Fibroblast of lung (primary cell): ENCODE data around the gene CAMSAP3. TPM values are rescaled to one million over a fixed set of nuclear protein-coding genes. Genes with fewer than 3 reads are reported as not detected.
"Not testable (repeated sequence)": the region's sequence is repeated elsewhere in the genome, so short reads cannot be mapped to it uniquely, and the experiment has no call there.

Source experiments
- DNase-seq, 2 donors: peaks; one replicate each; pipeline versions ENCODE4 v3.0.0 to v3.0.0-alpha.2; 2010; ENCODE audit warnings: low read depth in 2 of 2
- H2AFZ ChIP-seq: 2 replicates; pipeline ENCODE4 v1.5.1; 2012; ENCODE audit warnings: low read length, control low read depth, inconsistent platforms
- H3K27ac ChIP-seq: 2 replicates; pipeline ENCODE4 v1.5.1; 2011; ENCODE audit warnings: low read length, control low read depth; ENCODE audit not compliant: insufficient read depth
- H3K27me3 ChIP-seq: 2 replicates; pipeline ENCODE4 v1.5.1; 2011; ENCODE audit warnings: mild to moderate bottlenecking, low read length; ENCODE audit not compliant: control insufficient read depth, insufficient read depth
- H3K36me3 ChIP-seq: 2 replicates; pipeline ENCODE4 v1.5.1; 2011; ENCODE audit warnings: low read length; ENCODE audit not compliant: control insufficient read depth, insufficient read depth
- H3K4me1 ChIP-seq: 2 replicates; pipeline ENCODE4 v1.5.1; 2011; ENCODE audit warnings: low read length; ENCODE audit not compliant: control insufficient read depth, insufficient read depth; ENCODE audit errors: extremely low read depth
- H3K4me2 ChIP-seq: 2 replicates; pipeline ENCODE4 v1.5.1; 2011; ENCODE audit warnings: low read length, control low read depth; ENCODE audit not compliant: insufficient read depth; ENCODE audit errors: extremely low read depth
- H3K4me3 ChIP-seq, 4 experiments: fragments of 200-600 bp in 1 of 4; sonication (generic) in 1 of 4; replicated peaks in 1 of 4; 2 replicates each; pipeline ENCODE4 v1.5.1; 2011 to 2016; ENCODE audit warnings: low read length in 4 of 4, low read depth in 3 of 4, mild to moderate bottlenecking in 3 of 4, control low read depth in 2 of 4, inconsistent platforms in 1 of 4, mixed read lengths in 1 of 4; ENCODE audit not compliant: insufficient read depth in 1 of 4; ENCODE audit errors: control extremely low read depth in 1 of 4
- H3K79me2 ChIP-seq: 2 replicates; pipeline ENCODE4 v1.5.1; 2012; ENCODE audit warnings: mild to moderate bottlenecking, low read length, inconsistent platforms; ENCODE audit not compliant: control insufficient read depth, insufficient read depth
- H3K9ac ChIP-seq: 2 replicates; pipeline ENCODE4 v1.5.1; 2011; ENCODE audit warnings: mild to moderate bottlenecking, low read length, control low read depth; ENCODE audit not compliant: insufficient read depth
- H3K9me3 ChIP-seq: 2 replicates; pipeline ENCODE4 v1.5.1; 2012; ENCODE audit warnings: low read depth, low read length; ENCODE audit not compliant: control insufficient read depth, insufficient read depth
- H4K20me1 ChIP-seq: 2 replicates; pipeline ENCODE4 v1.5.1; 2011; ENCODE audit warnings: low read length; ENCODE audit not compliant: control insufficient read depth, insufficient read depth; ENCODE audit errors: extremely low read depth
- CTCF ChIP-seq, 2 donors: IDR thresholded peaks in 1 of 2; conservative IDR thresholded peaks in 1 of 2; 1 replicate in 1 of 2; 2 replicates in 1 of 2; pipeline ENCODE4 v1.5.1; 2011 to 2012; ENCODE audit warnings: low read length in 2 of 2, control low read depth in 1 of 2, inconsistent platforms in 1 of 2, low read depth in 1 of 2, mild to moderate bottlenecking in 1 of 2
- EZH2 ChIP-seq: IDR thresholded peaks from 2 replicates; pipeline ENCODE4 v1.5.1; 2012; ENCODE audit warnings: low read length, control low read depth, mild to moderate bottlenecking; ENCODE audit errors: missing control alignments
- polyA plus RNA-seq, 2 donors: library from polyadenylated mRNA; depleted of rRNA in 1 of 2; stranded (reverse) in 1 of 2; unstranded in 1 of 2; fragments of >200 nt; gene quantifications; 2 replicates each; pipeline ENCODE4 v1.2.1, GENCODE V29; 2011 to 2012; ENCODE audit warnings: missing spikeins in 1 of 2
- total RNA-seq: library from RNA; depleted of rRNA; stranded (reverse); fragments of >200 nt; gene quantifications from 2 replicates; pipeline ENCODE4 v1.2.1, GENCODE V29; 2014

The CAMSAP3 gene
- total and polyA plus RNA-seq, 2 donors (not counting 1 experiment from before 2014, with no cell fraction given) = not detected

- Histone ChIP-seq H3K4me3 (no peak overlapping the region), H3K9me3 (no peaks in the 10 kb centered on the region), H2AFZ (no peak overlapping the region), H3K4me1 (no peaks in the 10 kb centered on the region), H3K27ac (no peak overlapping the region), H3K36me3 (no peaks in the 10 kb centered on the region), H3K79me2 (no peaks in the 10 kb centered on the region), H3K9ac (no peak overlapping the region), H3K4me2 (no peak overlapping the region), H3K27me3 (no peaks in the 10 kb centered on the region), H4K20me1 (no peaks in the 10 kb centered on the region)
- DNase-seq = no peak
- TF ChIP-seq CTCF (conservative IDR thresholded peaks at IDR 0.05 in 1 of 2, IDR thresholded peaks at IDR 0.05 in 1 of 2; ENCODE audit: low read depth in 1 of 2, low read length in 2 of 2) (no peak), EZH2 (no peak)
These were observed 47.4 kb downstream of the CAMSAP3 start for GRCh38 chr19:7643031-7643415.

GRCh38 chr19:7643629-7644549 is 48.2 kb downstream of the CAMSAP3 start:
- H3K4me1 ChIP-seq, H3K27ac ChIP-seq, H3K9ac ChIP-seq, H4K20me1 ChIP-seq, DNase-seq, H3K4me3 ChIP-seq, H3K9me3 ChIP-seq, H3K79me2 ChIP-seq, H2AFZ ChIP-seq, H3K4me2 ChIP-seq, H3K36me3 ChIP-seq, H3K27me3 ChIP-seq: not testable (repeated sequence)

- no peak for TF ChIP-seq EZH2
- no peak for TF ChIP-seq CTCF (conservative IDR thresholded peaks at IDR 0.05 in 1 of 2, IDR thresholded peaks at IDR 0.05 in 1 of 2; ENCODE audit: low read depth in 1 of 2, low read length in 2 of 2)
- Histone ChIP-seq H3K27ac (no peak overlapping the region), H3K36me3 (no peaks in the 10 kb centered on the region), H3K27me3 (no peaks in the 10 kb centered on the region), H3K4me3 (no peak overlapping the region), H4K20me1 (no peaks in the 10 kb centered on the region), H3K4me1 (no peaks in the 10 kb centered on the region), H2AFZ (no peak overlapping the region), H3K4me2 (no peak overlapping the region), H3K9me3 (no peaks in the 10 kb centered on the region), H3K79me2 (no peaks in the 10 kb centered on the region), H3K9ac (no peak overlapping the region)
- no peak for DNase-seq
These were observed 48.9 kb downstream of the CAMSAP3 start for GRCh38 chr19:7644550-7644877.
